Measurements from ENCODE around the gene LMF2. TPM values are rescaled to one million over a fixed set of nuclear protein-coding genes. Genes with fewer than 3 reads are reported as not detected.

LMF2 gene
- total RNA-seq, 2 experiments from 2014 or later: 49.2 to 50.7 TPM

DNA sequence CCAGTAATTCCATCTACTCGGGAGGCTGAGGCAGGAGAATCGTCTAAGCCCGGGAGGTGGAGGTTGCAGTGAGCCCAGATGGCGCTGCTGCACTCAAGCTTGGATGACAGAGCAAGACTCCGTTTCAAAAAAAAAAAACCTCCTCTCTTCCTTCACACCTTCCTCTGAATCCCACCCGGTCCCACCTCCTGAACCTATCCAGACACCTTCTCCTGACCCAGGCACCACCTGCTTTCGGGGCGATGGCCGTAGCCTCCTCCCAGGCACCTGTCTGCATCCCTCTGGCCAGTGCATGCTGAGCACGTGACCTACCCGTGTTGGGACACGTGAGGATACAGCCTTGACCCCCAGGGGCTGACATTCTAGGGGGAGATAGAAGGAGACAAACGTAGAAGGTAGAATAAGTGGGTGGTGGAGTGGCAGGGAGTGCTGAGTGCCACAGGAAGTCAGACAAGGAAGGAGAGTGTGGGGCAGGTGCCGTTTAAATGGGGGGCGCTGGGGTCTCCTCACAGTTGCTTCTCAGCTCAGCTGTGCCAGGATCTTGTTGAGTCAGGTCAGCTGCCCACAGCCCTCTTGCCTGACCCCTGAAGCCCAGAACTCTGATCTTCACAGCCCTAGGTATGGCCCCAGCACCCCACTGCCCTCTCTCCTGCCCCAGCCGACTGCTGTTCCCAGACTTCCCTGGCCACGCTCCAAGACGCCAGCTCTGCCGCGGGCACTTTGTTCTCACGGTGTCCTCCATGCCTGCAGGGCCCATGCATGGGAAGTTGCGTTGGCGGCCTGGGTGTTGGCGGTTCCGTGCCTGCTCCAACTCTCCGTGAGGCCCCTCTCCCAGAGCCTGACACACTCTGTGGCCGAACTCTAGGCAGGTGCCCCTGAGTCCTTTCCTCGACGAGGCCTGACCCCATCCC is 22.0 kb downstream of the LMF2 start:
- TF ChIP-seq, protein P1, sequence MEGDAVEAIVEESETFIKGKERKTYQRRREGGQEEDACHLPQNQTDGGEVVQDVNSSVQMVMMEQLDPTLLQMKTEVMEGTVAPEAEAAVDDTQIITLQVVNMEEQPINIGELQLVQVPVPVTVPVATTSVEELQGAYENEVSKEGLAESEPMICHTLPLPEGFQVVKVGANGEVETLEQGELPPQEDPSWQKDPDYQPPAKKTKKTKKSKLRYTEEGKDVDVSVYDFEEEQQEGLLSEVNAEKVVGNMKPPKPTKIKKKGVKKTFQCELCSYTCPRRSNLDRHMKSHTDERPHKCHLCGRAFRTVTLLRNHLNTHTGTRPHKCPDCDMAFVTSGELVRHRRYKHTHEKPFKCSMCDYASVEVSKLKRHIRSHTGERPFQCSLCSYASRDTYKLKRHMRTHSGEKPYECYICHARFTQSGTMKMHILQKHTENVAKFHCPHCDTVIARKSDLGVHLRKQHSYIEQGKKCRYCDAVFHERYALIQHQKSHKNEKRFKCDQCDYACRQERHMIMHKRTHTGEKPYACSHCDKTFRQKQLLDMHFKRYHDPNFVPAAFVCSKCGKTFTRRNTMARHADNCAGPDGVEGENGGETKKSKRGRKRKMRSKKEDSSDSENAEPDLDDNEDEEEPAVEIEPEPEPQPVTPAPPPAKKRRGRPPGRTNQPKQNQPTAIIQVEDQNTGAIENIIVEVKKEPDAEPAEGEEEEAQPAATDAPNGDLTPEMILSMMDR (conservative IDR thresholded peaks at IDR 0.05; ENCODE audit: low read length): peak; percentile 46
- no peak for TF ChIP-seq EZH2phosphoT487 (IDR thresholded peaks at IDR 0.05; ENCODE audit: borderline replicate concordance, low read depth, low read length)
- H3K9me3 ChIP-seq (ENCODE audit: low read length): no peaks in the 10 kb centered on the region
- BruUV-seq (replicated peaks): no TSS peak
- no peak overlapping the region for H2AFZ ChIP-seq (ENCODE audit: low read length)
- DNase-seq (ENCODE audit: low spot score): no peak
- POLR2A ChIA-PET: no interaction called here
- H3K4me1 ChIP-seq (ENCODE audit: insufficient read depth, low read length, poor library complexity, severe bottlenecking): peaks cover 11% of the 10 kb centered on the region
- H3K4me3 ChIP-seq (ENCODE audit: low read depth, low read length, poor library complexity, severe bottlenecking): no peak overlapping the region
- no peak overlapping the region for H3K27ac ChIP-seq (ENCODE audit: low read depth, low read length, poor library complexity, severe bottlenecking)
- H3K9me2 ChIP-seq (ENCODE audit: insufficient read depth, low read length): no peaks in the 10 kb centered on the region
- intact Hi-C loops (cut with micrococcal nuclease; ENCODE audit: unreplicated experiment): no loop called here
- H4K20me1 ChIP-seq (ENCODE audit: insufficient read depth, low read length): no peaks in the 10 kb centered on the region
- no peaks in the 10 kb centered on the region for H3K79me2 ChIP-seq (ENCODE audit: insufficient read depth, low read depth, low read length)
- no peaks in the 10 kb centered on the region for H3K36me3 ChIP-seq (ENCODE audit: insufficient read depth, low read length)
- no peak overlapping the region for H3K4me2 ChIP-seq (ENCODE audit: low read length)
- CTCF ChIA-PET (ENCODE audit: unreplicated experiment): no interaction called here

GRCh38 chr22:50483977-50484853 is 23.3 kb downstream of the LMF2 start:
- no TSS peak for BruUV-seq (replicated peaks)
- intact Hi-C loops (cut with micrococcal nuclease; ENCODE audit: unreplicated experiment): no loop called here
- H3K36me3 ChIP-seq (ENCODE audit: insufficient read depth, low read length): no peaks in the 10 kb centered on the region
- no peaks in the 10 kb centered on the region for H3K9me2 ChIP-seq (ENCODE audit: insufficient read depth, low read length)
- TF ChIP-seq, protein P1 (conservative IDR thresholded peaks at IDR 0.05; ENCODE audit: low read length): no peak
- no peak for TF ChIP-seq EZH2phosphoT487 (IDR thresholded peaks at IDR 0.05; ENCODE audit: borderline replicate concordance, low read depth, low read length)
- no peak overlapping the region for H3K27ac ChIP-seq (ENCODE audit: low read depth, low read length, poor library complexity, severe bottlenecking)
- H2AFZ ChIP-seq (ENCODE audit: low read length): no peak overlapping the region
- ChIA-PET POLR2A (no interaction called here), CTCF (ENCODE audit: unreplicated experiment) (no interaction called here)
- no peak overlapping the region for H3K4me3 ChIP-seq (ENCODE audit: low read depth, low read length, poor library complexity, severe bottlenecking)
- no peaks in the 10 kb centered on the region for H3K79me2 ChIP-seq (ENCODE audit: insufficient read depth, low read depth, low read length)
- H3K4me1 ChIP-seq (ENCODE audit: insufficient read depth, low read length, poor library complexity, severe bottlenecking): peaks cover 10% of the 10 kb centered on the region
- H3K9me3 ChIP-seq (ENCODE audit: low read length): no peaks in the 10 kb centered on the region
- no peak for DNase-seq (ENCODE audit: low spot score)
- H4K20me1 ChIP-seq (ENCODE audit: insufficient read depth, low read length): no peaks in the 10 kb centered on the region
- H3K4me2 ChIP-seq (ENCODE audit: low read length): peak overlapping the region; percentile 30; the same call in 1 of the 2 replicates

All from OCI-LY7 (cell line).